ENCODE results near the gene WNT5A. TPM values are rescaled to one million over a fixed set of nuclear protein-coding genes. Genes with fewer than 3 reads are reported as not detected.

WNT5A gene
- total RNA-seq, 2 experiments from 2014 or later = not detected

- no peak for DNase-seq
- peaks cover 2% of the 10 kb centered on the region for H3K36me3 Mint-ChIP-seq
- peaks cover 14% of the 10 kb centered on the region for H3K4me1 Mint-ChIP-seq (ENCODE audit: low read depth)
- intact Hi-C loops (cut with micrococcal nuclease) = loop anchor here (2.0 to 10.0 kb wide), 2 partner anchors 241 to 767 kb away; no protein-coding TSS in a partner anchor
- no peak overlapping the region for H3K4me3 Mint-ChIP-seq
- ChIA-PET CTCF (interaction anchor here (0.6 kb wide), 1 partner anchor 10 kb away, joined by 3 read pairs; no protein-coding TSS in a partner anchor), POLR2A (no interaction called here)
- H3K27me3 Mint-ChIP-seq = peaks cover 78% of the 10 kb centered on the region
- H3K27ac Mint-ChIP-seq = no peak overlapping the region
- no peaks in the 10 kb centered on the region for H3K9me3 Mint-ChIP-seq
Observed at GRCh38 chr3:55484191-55484689, 2.9 kb downstream of the WNT5A start.

GRCh38 chr3:55483196-55484095 is 3.7 kb downstream of the WNT5A start:
- POLR2A ChIA-PET = no interaction called here
- CTCF ChIA-PET = no interaction called here
- H3K27ac Mint-ChIP-seq = no peak overlapping the region
- peaks cover 72% of the 10 kb centered on the region for H3K27me3 Mint-ChIP-seq
- DNase-seq = no peak
- no peak overlapping the region for H3K4me3 Mint-ChIP-seq
- peaks cover 2% of the 10 kb centered on the region for H3K36me3 Mint-ChIP-seq
- peaks cover 11% of the 10 kb centered on the region for H3K4me1 Mint-ChIP-seq (ENCODE audit: low read depth)
- intact Hi-C loops (cut with micrococcal nuclease) = loop anchor here (2.0 to 10.0 kb wide), 2 partner anchors 241 to 767 kb away; no protein-coding TSS in a partner anchor
- no peaks in the 10 kb centered on the region for H3K9me3 Mint-ChIP-seq

- no peak overlapping the region for H3K27ac Mint-ChIP-seq
- POLR2A ChIA-PET = no interaction called here
- no peaks in the 10 kb centered on the region for H3K9me3 Mint-ChIP-seq
- H3K27me3 Mint-ChIP-seq = peaks cover 70% of the 10 kb centered on the region
- no peak overlapping the region for H3K4me3 Mint-ChIP-seq
- peaks cover 2% of the 10 kb centered on the region for H3K36me3 Mint-ChIP-seq
- peaks cover 10% of the 10 kb centered on the region for H3K4me1 Mint-ChIP-seq (ENCODE audit: low read depth)
- CTCF ChIA-PET = no interaction called here
- intact Hi-C loops (cut with micrococcal nuclease) = loop anchor here (10.0 kb wide), 1 partner anchor 242 kb away; no protein-coding TSS in a partner anchor
- DNase-seq = no peak
Observed at GRCh38 chr3:55482496-55483195, 4.5 kb downstream of the WNT5A start.

- peaks cover 10% of the 10 kb centered on the region for H3K4me1 Mint-ChIP-seq (ENCODE audit: low read depth)
- no peak for DNase-seq
- H3K9me3 Mint-ChIP-seq = no peaks in the 10 kb centered on the region
- peaks cover 2% of the 10 kb centered on the region for H3K36me3 Mint-ChIP-seq
- intact Hi-C loops (cut with micrococcal nuclease) = loop anchor here (10.0 kb wide), 1 partner anchor 243 kb away; no protein-coding TSS in a partner anchor
- POLR2A ChIA-PET = no interaction called here
- H3K27me3 Mint-ChIP-seq = peaks cover 64% of the 10 kb centered on the region
- H3K27ac Mint-ChIP-seq = no peak overlapping the region
- CTCF ChIA-PET = no interaction called here
- no peak overlapping the region for H3K4me3 Mint-ChIP-seq
Observed at GRCh38 chr3:55481744-55482495, 5.2 kb downstream of the WNT5A start.

- H3K9me3 Mint-ChIP-seq = no peaks in the 10 kb centered on the region
- no peak for DNase-seq
- intact Hi-C loops (cut with micrococcal nuclease) = loop anchor here (10.0 kb wide), 1 partner anchor 244 kb away; no protein-coding TSS in a partner anchor
- H3K27ac Mint-ChIP-seq = no peak overlapping the region
- H3K4me3 Mint-ChIP-seq = no peak overlapping the region
- peaks cover 60% of the 10 kb centered on the region for H3K27me3 Mint-ChIP-seq
- ChIA-PET POLR2A (no interaction called here), CTCF (no interaction called here)
- peaks cover 2% of the 10 kb centered on the region for H3K36me3 Mint-ChIP-seq
- H3K4me1 Mint-ChIP-seq (ENCODE audit: low read depth) = peaks cover 5% of the 10 kb centered on the region
Observed at GRCh38 chr3:55480911-55481743, 6.0 kb downstream of the WNT5A start.

- H3K27me3 Mint-ChIP-seq = peaks cover 30% of the 10 kb centered on the region
- no peaks in the 10 kb centered on the region for H3K4me1 Mint-ChIP-seq (ENCODE audit: low read depth)
- peaks cover 2% of the 10 kb centered on the region for H3K36me3 Mint-ChIP-seq
- no peak overlapping the region for H3K4me3 Mint-ChIP-seq
- no peaks in the 10 kb centered on the region for H3K9me3 Mint-ChIP-seq
- ChIA-PET POLR2A (no interaction called here), CTCF (no interaction called here)
- no peak overlapping the region for H3K27ac Mint-ChIP-seq
- no peak for DNase-seq
- intact Hi-C loops (cut with micrococcal nuclease) = no loop called here
Observed at GRCh38 chr3:55477306-55478303, 9.5 kb downstream of the WNT5A start.

GRCh38 chr3:55476515-55476914 is 10.6 kb downstream of the WNT5A start:
- H3K4me3 Mint-ChIP-seq = no peak overlapping the region
- H3K27ac Mint-ChIP-seq = no peak overlapping the region
- ChIA-PET POLR2A (no interaction called here), CTCF (no interaction called here)
- intact Hi-C loops (cut with micrococcal nuclease) = no loop called here
- H3K9me3 Mint-ChIP-seq = no peaks in the 10 kb centered on the region
- no peak for DNase-seq
- peaks cover 29% of the 10 kb centered on the region for H3K27me3 Mint-ChIP-seq
- H3K4me1 Mint-ChIP-seq (ENCODE audit: low read depth) = no peaks in the 10 kb centered on the region
- peaks cover 2% of the 10 kb centered on the region for H3K36me3 Mint-ChIP-seq

GRCh38 chr3:55474213-55474632 is 12.9 kb downstream of the WNT5A start:
- H3K27ac Mint-ChIP-seq = no peak overlapping the region
- intact Hi-C loops (cut with micrococcal nuclease) = no loop called here
- no peaks in the 10 kb centered on the region for H3K4me1 Mint-ChIP-seq (ENCODE audit: low read depth)
- H3K9me3 Mint-ChIP-seq = no peaks in the 10 kb centered on the region
- ChIA-PET POLR2A (no interaction called here), CTCF (no interaction called here)
- H3K36me3 Mint-ChIP-seq = no peaks in the 10 kb centered on the region
- H3K27me3 Mint-ChIP-seq = peaks cover 8% of the 10 kb centered on the region
- H3K4me3 Mint-ChIP-seq = no peak overlapping the region
- DNase-seq = no peak

- POLR2A ChIA-PET = no interaction called here
- Mint-ChIP-seq H3K4me3 (no peak overlapping the region), H3K27me3 (peaks cover 7% of the 10 kb centered on the region), H3K27ac (no peak overlapping the region), H3K36me3 (no peaks in the 10 kb centered on the region), H3K9me3 (no peaks in the 10 kb centered on the region), H3K4me1 (ENCODE audit: low read depth) (no peaks in the 10 kb centered on the region)
- CTCF ChIA-PET = no interaction called here
- no peak for DNase-seq
- intact Hi-C loops (cut with micrococcal nuclease) = no loop called here
Observed at GRCh38 chr3:55473788-55474187, 13.3 kb downstream of the WNT5A start.

- no peaks in the 10 kb centered on the region for H3K4me1 Mint-ChIP-seq (ENCODE audit: low read depth)
- H3K27ac Mint-ChIP-seq = no peak overlapping the region
- H3K27me3 Mint-ChIP-seq = peaks cover 5% of the 10 kb centered on the region
- no peak for DNase-seq
- H3K4me3 Mint-ChIP-seq = no peak overlapping the region
- no peaks in the 10 kb centered on the region for H3K9me3 Mint-ChIP-seq
- CTCF ChIA-PET = no interaction called here
- no peaks in the 10 kb centered on the region for H3K36me3 Mint-ChIP-seq
- POLR2A ChIA-PET = no interaction called here
- intact Hi-C loops (cut with micrococcal nuclease) = no loop called here
Observed at GRCh38 chr3:55471522-55472280, 15.4 kb downstream of the WNT5A start.

All from activated CD4-positive, alpha-beta memory T cell treated with anti-CD3 and anti-CD28 coated beads for 36 hours (primary cell).